H9 (cell line): ENCODE results near the gene NOCT. TPM values are rescaled to one million over a fixed set of nuclear protein-coding genes. Genes with fewer than 3 reads are reported as not detected.
"Not testable (repeated sequence)": the region's sequence is repeated elsewhere in the genome, so short reads cannot be mapped to it uniquely, and the experiment has no call there.

ENCODE experiments used
- DNase-seq: peaks from one replicate; pipeline ENCODE4 v3.0.0-alpha.2; 2017
- H2AFZ ChIP-seq: one replicate; pipeline ENCODE4 v1.6.1; 2013; ENCODE audit warnings: mild to moderate bottlenecking, low read length, control low read depth, moderate library complexity
- H2AK5ac ChIP-seq: 2 replicates; pipeline ENCODE4 v1.6.1; 2013; ENCODE audit warnings: low read length, control low read depth, mixed read lengths; ENCODE audit not compliant: insufficient read length
- H2BK120ac ChIP-seq: one replicate; pipeline ENCODE4 v1.6.1; 2013; ENCODE audit warnings: low read depth, mild to moderate bottlenecking, low read length, control low read depth, inconsistent platforms; ENCODE audit not compliant: poor library complexity, severe bottlenecking
- H2BK12ac ChIP-seq: 2 replicates; pipeline ENCODE4 v1.6.1; 2013; ENCODE audit warnings: low read length, control low read depth, mixed read lengths, low read depth; ENCODE audit not compliant: insufficient read length
- H2BK15ac ChIP-seq: 2 replicates; pipeline ENCODE4 v1.6.1; 2013; ENCODE audit warnings: low read depth, low read length, control low read depth
- H2BK20ac ChIP-seq: one replicate; pipeline ENCODE4 v1.6.1; 2013; ENCODE audit warnings: low read depth, mild to moderate bottlenecking, low read length, control low read depth, inconsistent platforms; ENCODE audit not compliant: poor library complexity, severe bottlenecking
- H2BK5ac ChIP-seq: 2 replicates; pipeline ENCODE4 v1.6.1; 2013; ENCODE audit warnings: low read length, control low read depth, mixed read lengths; ENCODE audit not compliant: insufficient read length
- H3K14ac ChIP-seq: 2 replicates; pipeline ENCODE4 v1.6.1; 2013; ENCODE audit warnings: low read length, control low read depth; ENCODE audit not compliant: insufficient read depth
- H3K18ac ChIP-seq: 2 replicates; pipeline ENCODE4 v1.6.1; 2013; ENCODE audit warnings: low read depth, mild to moderate bottlenecking, mixed read lengths, low read length, control low read depth; ENCODE audit not compliant: insufficient read length
- H3K23ac ChIP-seq: 2 replicates; pipeline ENCODE4 v1.6.1; 2013; ENCODE audit warnings: low read length, control low read depth, mixed read lengths, low read depth; ENCODE audit not compliant: insufficient read length
- H3K23me2 ChIP-seq: 2 replicates; pipeline ENCODE4 v1.6.1; 2013; ENCODE audit warnings: low read depth, mild to moderate bottlenecking, mixed read lengths, low read length, control low read depth; ENCODE audit not compliant: insufficient read length, poor library complexity, severe bottlenecking
- H3K27ac ChIP-seq: 2 replicates; pipeline ENCODE4 v1.5.1; 2013; ENCODE audit warnings: low read length, control low read depth, mixed read lengths, low read depth; ENCODE audit not compliant: insufficient read length
- H3K27me3 ChIP-seq: 2 replicates; pipeline ENCODE4 v1.6.1; 2013; ENCODE audit warnings: low read length, control low read depth, inconsistent platforms; ENCODE audit not compliant: insufficient read depth
- H3K4ac ChIP-seq: 2 replicates; pipeline ENCODE4 v1.6.1; 2013; ENCODE audit warnings: low read depth, mild to moderate bottlenecking, control low read depth, inconsistent platforms, low read length, moderate library complexity
- H3K4me1 ChIP-seq: 2 replicates; pipeline ENCODE4 v1.6.1; 2013; ENCODE audit warnings: low read length, control low read depth, inconsistent platforms; ENCODE audit not compliant: insufficient read depth
- H3K4me2 ChIP-seq: 2 replicates; pipeline ENCODE4 v1.6.1; 2013; ENCODE audit warnings: low read length, control low read depth, mixed read lengths; ENCODE audit not compliant: insufficient read length, insufficient read depth
- H3K56ac ChIP-seq: 2 replicates; pipeline ENCODE4 v1.6.1; 2013; ENCODE audit warnings: low read depth, mild to moderate bottlenecking, mixed read lengths, low read length, control low read depth; ENCODE audit not compliant: insufficient read length
- H3K79me1 ChIP-seq: 2 replicates; pipeline ENCODE4 v1.6.1; 2013; ENCODE audit warnings: low read depth, mild to moderate bottlenecking, moderate library complexity, low read length, control low read depth, inconsistent platforms; ENCODE audit not compliant: insufficient read depth, poor library complexity, severe bottlenecking
- H3K79me2 ChIP-seq: 2 replicates; pipeline ENCODE4 v1.6.1; 2013; ENCODE audit warnings: low read length, control low read depth, inconsistent platforms; ENCODE audit not compliant: insufficient read depth
- H3K9ac ChIP-seq: 2 replicates; pipeline ENCODE4 v1.6.1; 2013; ENCODE audit warnings: low read length, control low read depth, mixed read lengths; ENCODE audit not compliant: insufficient read length; ENCODE audit errors: extremely low read depth
- H3K9me3 ChIP-seq: one replicate; pipeline ENCODE4 v1.6.1; 2013; ENCODE audit warnings: low read depth, low read length, inconsistent platforms; ENCODE audit not compliant: control insufficient read depth
- H3T11ph ChIP-seq: one replicate; pipeline ENCODE4 v1.6.1; 2013; ENCODE audit warnings: mild to moderate bottlenecking, low read length, control low read depth, inconsistent platforms
- H4K20me1 ChIP-seq: one replicate; pipeline ENCODE4 v1.6.1; 2013; ENCODE audit not compliant: control insufficient read depth, insufficient read length, insufficient read depth
- H4K5ac ChIP-seq: 2 replicates; pipeline ENCODE4 v1.6.1; 2013; ENCODE audit warnings: low read depth, mild to moderate bottlenecking, mixed read lengths, low read length, control low read depth; ENCODE audit not compliant: insufficient read length
- H4K8ac ChIP-seq: replicated peaks from 2 replicates; pipeline ENCODE4 v1.6.1; 2013; ENCODE audit warnings: low read length, control low read depth, mixed read lengths, low read depth; ENCODE audit not compliant: insufficient read length
- H4K91ac ChIP-seq: 2 replicates; pipeline ENCODE4 v1.6.1; 2013; ENCODE audit warnings: low read depth, mild to moderate bottlenecking, moderate library complexity, mixed read lengths, low read length, control low read depth; ENCODE audit not compliant: insufficient read length
- H3K27ac Mint-ChIP-seq, 3 experiments: 2 replicates in 2 of 3; 3 replicates in 1 of 3; pipeline ENCODE4 v1.8.0; 2020 to 2021; ENCODE audit warnings: mixed read lengths in 3 of 3, mild to moderate bottlenecking in 1 of 3, moderate library complexity in 1 of 3
- H3K27me3 Mint-ChIP-seq: 2 replicates; pipeline ENCODE4 v1.8.0; 2021; ENCODE audit warnings: low read depth, mild to moderate bottlenecking, moderate library complexity, mixed read lengths
- H3K36me3 Mint-ChIP-seq, 3 experiments: 2 replicates in 2 of 3; 3 replicates in 1 of 3; pipeline ENCODE4 v1.8.0; 2020 to 2021; ENCODE audit warnings: low read depth in 3 of 3, mixed read lengths in 3 of 3; ENCODE audit not compliant: insufficient read depth in 1 of 3
- H3K4me1 Mint-ChIP-seq, 2 experiments: 2 replicates each; pipeline ENCODE4 v1.8.0; 2020; ENCODE audit warnings: mixed read lengths in 2 of 2
- H3K4me3 Mint-ChIP-seq, 2 experiments: 2 replicates in 1 of 2; 3 replicates in 1 of 2; pipeline ENCODE4 v1.8.0; 2020 to 2021; ENCODE audit warnings: mild to moderate bottlenecking in 2 of 2, mixed read lengths in 2 of 2, moderate library complexity in 1 of 2
- H3K9me3 Mint-ChIP-seq, 2 experiments: 2 replicates in 1 of 2; 3 replicates in 1 of 2; pipeline ENCODE4 v1.8.0; 2020; ENCODE audit warnings: mild to moderate bottlenecking in 2 of 2, mixed read lengths in 2 of 2, moderate library complexity in 1 of 2
- WGBS: extraction: QIAGEN DNeasy Blood & Tissue Kit; methylation state at CpG from one replicate; pipeline ENCODE4 v1.1.7; 2013; ENCODE audit warnings: missing lambda C conversion rate, low lambda C conversion rate, mixed read lengths; ENCODE audit not compliant: insufficient read length; ENCODE audit errors: extremely low coverage; 5-methylcytosine and 5-hydroxymethylcytosine counted together
- total RNA-seq: library from RNA; stranded (reverse); gene quantifications from 2 replicates; pipeline ENCODE4 v1.2.1, GENCODE V29; 2021

NOCT gene
- total RNA-seq, 1 experiment from 2014 or later = 37.3 TPM

DNA sequence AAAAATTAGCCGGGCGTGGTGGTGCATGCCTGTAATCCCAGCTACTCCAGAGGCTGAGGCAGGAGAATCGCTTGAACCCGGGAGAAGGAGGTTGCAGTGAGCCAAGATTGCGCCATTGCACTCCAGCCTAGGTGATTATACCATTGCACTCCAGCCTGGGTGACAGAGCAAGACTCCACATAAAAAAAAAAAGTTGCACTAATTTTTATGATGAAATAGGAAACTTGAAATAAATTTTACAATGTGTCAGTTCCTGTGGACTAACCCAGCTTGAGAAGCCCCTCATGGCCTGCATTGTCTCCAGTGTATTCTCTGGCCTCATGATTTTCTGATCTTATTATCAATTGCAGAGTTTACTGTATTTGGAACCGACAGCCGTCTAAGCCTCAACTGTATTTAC lies 14.2 kb upstream of the NOCT start:
- not testable (repeated sequence) for H3K27ac ChIP-seq, H2BK15ac ChIP-seq, H3K4me2 ChIP-seq, H2BK20ac ChIP-seq, H3K56ac ChIP-seq, H3K4me1 ChIP-seq, H4K20me1 ChIP-seq, H3K27me3 ChIP-seq, H2BK12ac ChIP-seq, H3K27ac Mint-ChIP-seq, H3K4me3 Mint-ChIP-seq, H3K4me1 Mint-ChIP-seq, H3K9me3 Mint-ChIP-seq, H3K4ac ChIP-seq, H2AFZ ChIP-seq, DNase-seq, H4K5ac ChIP-seq, H3K14ac ChIP-seq, H3K23me2 ChIP-seq, H3T11ph ChIP-seq, H3K79me2 ChIP-seq, H3K23ac ChIP-seq, H2AK5ac ChIP-seq, H3K9ac ChIP-seq, H2BK120ac ChIP-seq, H3K27me3 Mint-ChIP-seq, H2BK5ac ChIP-seq, H4K91ac ChIP-seq, H3K79me1 ChIP-seq, H4K8ac ChIP-seq, H3K9me3 ChIP-seq, H3K36me3 Mint-ChIP-seq, H3K18ac ChIP-seq
- no CpG with 5 or more reads among the region's 7 CpGs for WGBS

DNA sequence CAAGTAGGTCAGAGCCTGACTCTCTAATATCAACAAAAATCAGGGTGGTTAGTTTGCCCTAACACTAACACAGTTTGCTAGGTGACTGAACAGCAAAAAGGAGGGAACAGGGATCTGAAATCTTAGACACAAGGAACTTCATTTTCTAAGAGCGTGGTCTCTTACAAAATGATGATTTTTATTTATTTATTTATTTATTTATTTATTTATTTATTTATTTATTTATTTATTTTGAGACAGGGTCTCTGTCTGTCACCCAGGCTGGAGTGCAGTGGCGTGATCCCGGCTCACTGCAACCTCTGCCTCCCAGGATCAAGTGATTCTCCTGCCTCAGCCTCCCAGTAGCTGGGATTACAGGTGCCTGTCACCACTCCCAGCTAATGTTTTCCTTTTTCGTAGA lies 11.9 kb upstream of the NOCT start:
- not testable (repeated sequence) for H4K5ac ChIP-seq, H3K23me2 ChIP-seq, H3K4me2 ChIP-seq, H3K14ac ChIP-seq, H4K20me1 ChIP-seq, H3K27ac Mint-ChIP-seq, H3K9me3 Mint-ChIP-seq, H3K79me1 ChIP-seq, H3K9me3 ChIP-seq, H2BK120ac ChIP-seq, H3K56ac ChIP-seq, H3T11ph ChIP-seq, H2AK5ac ChIP-seq, H3K79me2 ChIP-seq, H3K18ac ChIP-seq, H3K4me3 Mint-ChIP-seq, H3K23ac ChIP-seq, H3K27me3 ChIP-seq, H2BK12ac ChIP-seq, H3K4ac ChIP-seq, H4K91ac ChIP-seq, H2BK20ac ChIP-seq, H3K27ac ChIP-seq, H2AFZ ChIP-seq, H4K8ac ChIP-seq, H3K36me3 Mint-ChIP-seq, H2BK5ac ChIP-seq, H3K9ac ChIP-seq, H3K4me1 Mint-ChIP-seq, DNase-seq, H2BK15ac ChIP-seq, H3K27me3 Mint-ChIP-seq, H3K4me1 ChIP-seq
- WGBS = no CpG with 5 or more reads among the region's 4 CpGs
